CD4-positive, alpha-beta T cell treated with Interleukin-17A for 4 hours (primary cell): ENCODE results near the gene TTC28.
"Not testable (repeated sequence)": the region's sequence is repeated elsewhere in the genome, so short reads cannot be mapped to it uniquely, and the experiment has no call there.

Source experiments
- DNase-seq: peaks from one replicate; pipeline ENCODE4 v3.0.0-alpha.2; 2020; ENCODE audit warnings: mixed read lengths

Gene TTC28

DNA sequence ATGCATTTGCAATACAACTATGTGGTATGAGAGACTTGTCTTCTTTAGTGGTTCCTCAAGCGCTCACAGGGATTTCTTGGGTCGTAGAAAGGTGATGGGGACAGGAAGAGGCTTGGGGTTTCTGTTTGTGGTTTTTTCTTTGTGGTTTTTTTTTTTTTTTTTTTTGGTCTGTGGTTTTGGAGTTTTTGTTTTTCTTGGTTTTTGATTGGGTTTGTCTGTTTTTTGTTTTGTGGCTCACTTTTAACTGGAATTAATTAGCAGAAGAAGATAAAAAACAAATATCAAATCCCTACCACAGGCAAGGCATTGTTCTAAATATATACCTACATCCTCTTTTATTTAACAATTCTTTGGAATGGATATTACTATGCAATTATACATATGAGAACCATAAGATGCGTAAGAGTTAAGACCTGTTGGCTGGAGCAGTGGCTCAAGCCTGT is 5.5 kb downstream of the TTC28 start:
- DNase-seq: peak; percentile 50

DNA sequence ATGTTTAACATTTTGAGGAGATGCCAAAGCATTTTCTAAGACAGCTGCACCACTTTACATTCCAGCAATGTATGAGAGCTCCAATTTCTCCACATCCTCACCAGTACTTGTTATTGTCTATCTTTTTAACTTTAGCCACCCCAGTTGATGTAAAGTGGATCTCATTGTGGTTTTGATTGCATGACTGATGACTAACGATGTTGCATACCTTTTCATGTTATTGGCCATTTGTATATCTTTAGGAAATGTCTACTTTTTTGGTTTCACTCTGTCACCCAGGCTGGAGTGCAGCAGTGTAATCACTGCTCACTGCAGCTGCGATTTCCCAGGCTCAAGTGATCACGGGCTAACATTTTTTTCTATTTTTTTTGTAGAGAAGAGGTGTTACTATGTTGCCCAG is 8.9 kb downstream of the TTC28 start:
- DNase-seq: no peak

DNA sequence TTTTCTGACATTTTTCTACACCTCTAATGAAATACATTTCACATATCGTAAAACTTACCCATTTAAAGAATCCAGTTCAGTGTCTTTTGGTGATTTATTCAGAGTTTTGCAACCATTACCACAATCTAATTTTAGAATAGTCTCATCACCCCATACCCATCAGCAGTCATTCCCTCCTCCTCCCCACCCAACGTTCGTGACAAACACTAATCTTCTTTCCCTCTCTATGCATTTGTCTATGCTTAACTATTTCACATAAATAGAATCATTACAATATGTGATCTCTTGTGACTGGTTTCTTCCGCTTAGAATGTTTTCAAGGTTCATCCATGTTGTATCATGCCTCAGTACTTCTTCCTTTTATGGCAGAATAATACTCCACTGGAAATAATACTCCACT is 9.5 kb downstream of the TTC28 start:
- DNase-seq: no peak

DNA sequence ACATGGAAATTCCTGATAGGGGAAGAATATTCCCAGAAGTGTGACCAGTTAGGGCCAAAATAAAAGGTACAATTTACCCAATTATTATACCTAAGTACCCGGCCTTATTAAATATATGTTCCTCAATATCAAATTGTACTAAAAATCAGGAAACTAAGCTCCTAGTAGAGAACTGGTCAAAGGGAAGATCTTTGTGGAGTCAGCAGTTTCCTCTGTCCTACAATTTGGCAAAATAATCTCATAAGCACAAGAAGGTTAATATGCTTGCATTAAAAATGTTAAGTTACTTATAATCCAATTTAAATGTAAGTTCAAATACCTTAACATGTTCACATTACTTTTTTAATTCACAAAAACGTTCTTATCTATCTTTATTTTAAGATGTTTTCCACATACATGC is 10.3 kb downstream of the TTC28 start:
- DNase-seq: no peak

- not testable (repeated sequence) for DNase-seq
Observed at GRCh38 chr22:28663569-28663942, 16.1 kb downstream of the TTC28 start.

DNA sequence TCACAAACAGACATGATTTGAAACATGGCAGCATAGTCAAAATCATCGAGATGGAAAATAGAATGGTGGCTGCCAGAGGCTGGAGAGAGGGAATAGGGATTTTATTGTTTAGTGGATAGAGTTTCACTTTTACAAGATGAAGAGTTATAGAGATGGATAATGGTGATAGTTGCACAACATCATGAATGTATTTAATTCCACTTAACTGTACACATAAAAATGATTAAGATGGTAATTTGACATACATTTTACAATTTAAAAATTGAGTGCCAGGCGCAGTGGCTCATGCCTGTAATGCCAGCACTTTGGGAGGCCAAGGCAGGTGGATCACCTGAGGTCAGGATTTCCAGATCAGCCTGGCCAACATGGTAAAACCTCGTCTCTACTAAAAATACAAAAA is 21.2 kb downstream of the TTC28 start:
- DNase-seq: no peak

DNA sequence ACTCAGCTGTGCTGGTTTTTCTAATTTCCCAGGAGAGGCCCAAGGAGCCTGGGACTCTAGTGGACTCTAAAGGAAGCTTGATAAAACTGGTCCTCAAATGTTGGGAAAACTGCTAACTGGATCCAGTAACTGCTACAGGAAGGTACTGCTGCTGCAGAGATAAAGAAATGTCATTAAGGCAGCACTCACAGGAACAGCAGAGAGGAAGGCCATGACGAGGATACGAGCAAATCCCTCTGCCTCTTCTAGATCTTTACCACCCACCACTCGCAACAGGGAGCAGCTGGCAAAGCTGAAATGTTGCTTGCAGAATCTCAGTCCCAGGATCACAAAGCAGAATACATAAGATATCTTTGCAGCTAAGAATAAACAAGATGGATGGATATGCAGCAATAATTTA is 23.5 kb downstream of the TTC28 start:
- no peak for DNase-seq

DNA sequence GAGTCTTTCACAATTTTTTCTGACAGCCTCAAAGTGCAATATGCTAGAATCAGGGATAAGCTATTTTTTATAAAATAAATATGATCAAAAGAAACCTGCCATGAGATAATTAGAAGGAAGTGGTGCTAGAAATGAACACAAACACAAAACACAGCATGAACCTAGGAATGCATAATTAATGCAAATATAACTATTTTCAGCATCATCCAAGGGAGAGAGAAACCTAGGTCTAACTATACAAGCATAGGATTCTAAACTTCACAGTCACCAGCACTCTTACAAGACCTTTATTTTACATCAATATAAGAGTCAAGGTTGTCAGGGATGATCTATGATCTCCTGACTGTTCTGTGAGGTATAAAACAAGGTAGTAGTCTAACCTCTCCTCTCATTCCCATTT is 29.2 kb downstream of the TTC28 start:
- DNase-seq: no peak

DNA sequence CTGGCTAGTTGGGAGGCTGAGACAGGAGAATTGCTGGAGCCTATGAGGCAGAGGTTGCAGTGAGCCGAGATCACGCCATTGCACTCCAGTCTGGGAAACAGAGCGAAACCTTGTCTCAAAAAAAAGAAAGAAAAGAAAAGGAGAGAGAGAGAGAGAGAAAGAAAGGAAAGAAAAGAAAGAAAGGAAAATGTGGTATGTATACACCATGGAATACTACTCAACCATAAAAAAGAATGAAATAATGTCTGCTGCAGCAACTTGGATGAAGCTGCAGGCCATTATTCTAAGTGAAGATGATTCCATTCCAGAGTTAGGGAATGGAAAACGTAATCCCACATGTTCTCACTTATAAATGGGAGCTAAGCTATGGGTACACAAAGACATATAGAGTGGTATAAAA is 30.8 kb downstream of the TTC28 start:
- DNase-seq: no peak

DNA sequence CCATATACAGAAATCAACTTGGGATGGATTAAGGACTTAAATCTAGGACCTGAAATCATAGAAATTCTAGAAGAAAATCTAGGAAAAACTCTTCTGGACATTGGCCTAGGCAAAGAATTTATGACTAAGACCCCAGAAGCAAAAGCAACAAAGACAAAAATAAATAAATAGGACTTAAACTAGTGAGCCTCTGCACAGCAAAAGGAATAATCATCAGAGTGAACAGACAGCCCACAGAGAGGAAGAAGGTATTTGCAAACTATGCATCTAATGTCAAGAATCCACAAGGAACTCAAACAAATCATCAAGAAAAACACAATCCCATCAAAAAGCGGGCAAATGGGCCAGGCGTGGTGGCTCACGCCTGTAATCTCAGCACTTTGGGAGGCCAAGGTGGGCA is 32.4 kb downstream of the TTC28 start:
- no peak for DNase-seq

- DNase-seq: no peak
Observed at GRCh38 chr22:28639321-28639720, 40.3 kb downstream of the TTC28 start.

GRCh38 chr22:28637225-28637624 is 42.4 kb downstream of the TTC28 start:
- no peak for DNase-seq

DNA sequence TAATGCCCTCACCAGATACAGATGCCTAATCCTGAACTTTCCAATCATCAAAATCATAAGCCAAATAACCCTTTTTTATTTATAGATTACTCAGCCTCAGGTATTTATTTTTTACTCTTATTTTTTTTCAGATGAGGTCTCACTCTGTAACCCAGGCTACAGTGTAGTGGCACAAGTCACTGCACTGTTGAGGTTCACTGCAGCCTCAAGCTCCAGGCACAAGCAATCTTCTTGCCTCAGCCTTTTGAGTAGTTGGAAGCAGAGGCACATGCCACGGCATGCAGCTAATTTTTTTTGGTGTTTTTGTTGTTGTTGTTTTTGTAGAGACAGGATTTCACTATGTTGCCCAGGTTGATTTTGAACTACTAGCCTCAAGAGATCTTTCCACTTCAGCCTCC is 49.5 kb downstream of the TTC28 start:
- DNase-seq: no peak

DNA sequence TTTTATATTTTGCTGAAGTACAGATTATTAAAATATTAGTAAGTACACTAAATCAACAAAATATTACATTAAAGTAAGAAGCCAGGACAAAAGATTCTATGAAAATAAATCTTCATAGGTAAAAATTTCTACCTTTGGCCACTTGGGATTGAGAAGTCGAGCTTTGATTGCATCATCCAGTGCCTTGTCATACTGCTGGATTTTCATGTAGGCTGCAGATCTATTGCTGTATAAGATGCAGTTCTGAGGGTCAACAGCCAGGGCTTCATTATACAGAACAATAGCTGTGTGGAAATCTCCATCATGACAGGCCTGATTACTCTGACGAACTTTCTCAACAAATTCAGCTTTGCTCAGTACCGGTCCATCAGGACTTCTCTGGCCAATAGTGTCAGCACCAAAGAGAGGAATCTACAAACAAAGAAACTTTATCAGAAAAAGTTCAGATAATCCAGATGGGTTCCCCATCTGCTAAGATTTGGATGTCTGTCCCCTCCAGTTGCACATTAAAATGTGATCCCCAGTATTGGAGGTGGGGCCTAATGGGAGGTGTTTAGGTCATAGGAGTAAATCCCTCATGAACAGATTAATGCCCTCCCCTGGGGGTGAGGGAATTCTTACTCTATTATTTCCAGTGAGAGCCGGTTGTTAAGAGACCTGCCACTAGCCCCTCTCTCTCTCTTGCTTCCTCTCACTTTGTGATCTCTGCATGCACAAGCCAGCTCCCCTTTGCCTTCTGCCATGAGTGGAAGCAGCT is 50.0 kb downstream of the TTC28 start:
- DNase-seq: no peak

GRCh38 chr22:28628766-28629165 is 50.9 kb downstream of the TTC28 start:
- no peak for DNase-seq

DNA sequence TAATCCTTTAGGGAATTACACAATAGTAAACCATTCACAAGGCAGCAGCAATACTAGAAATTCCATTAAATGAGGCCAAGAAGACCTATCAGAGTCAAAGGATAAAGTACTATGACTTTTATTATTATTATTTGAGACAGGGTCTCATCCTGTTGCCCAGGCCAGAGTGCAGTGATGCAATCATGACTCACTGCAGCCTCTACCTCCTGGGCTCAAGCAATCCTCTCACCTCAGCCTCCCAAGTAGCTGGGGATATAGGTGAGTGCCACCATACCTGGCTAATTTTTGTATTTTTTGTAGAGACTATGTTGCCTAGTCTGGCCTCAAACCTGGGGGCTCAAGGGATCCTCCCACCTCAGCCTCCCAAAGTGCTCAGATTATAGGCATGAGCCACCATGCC is 51.8 kb downstream of the TTC28 start:
- no peak for DNase-seq

GRCh38 chr22:28620244-28620922 is 59.3 kb downstream of the TTC28 start:
- no peak for DNase-seq

DNA sequence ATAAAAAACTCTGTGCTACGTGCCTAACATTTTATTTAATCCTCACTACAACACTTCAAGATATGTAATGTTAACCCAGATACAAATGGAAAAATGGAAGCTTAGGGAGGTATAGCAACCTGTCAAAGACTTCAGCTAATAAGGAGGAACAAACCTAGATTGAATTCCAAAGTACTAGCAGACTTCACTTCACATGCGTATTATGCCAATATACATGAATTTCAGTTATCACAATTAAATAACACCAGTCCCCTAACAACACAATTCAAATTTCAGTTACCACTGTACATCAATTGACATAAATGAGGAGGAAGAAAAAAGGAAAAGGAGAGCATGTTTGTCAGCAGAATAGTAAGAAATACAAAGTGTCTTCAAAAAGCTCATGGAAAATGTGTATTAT is 60.4 kb downstream of the TTC28 start:
- no peak for DNase-seq

DNA sequence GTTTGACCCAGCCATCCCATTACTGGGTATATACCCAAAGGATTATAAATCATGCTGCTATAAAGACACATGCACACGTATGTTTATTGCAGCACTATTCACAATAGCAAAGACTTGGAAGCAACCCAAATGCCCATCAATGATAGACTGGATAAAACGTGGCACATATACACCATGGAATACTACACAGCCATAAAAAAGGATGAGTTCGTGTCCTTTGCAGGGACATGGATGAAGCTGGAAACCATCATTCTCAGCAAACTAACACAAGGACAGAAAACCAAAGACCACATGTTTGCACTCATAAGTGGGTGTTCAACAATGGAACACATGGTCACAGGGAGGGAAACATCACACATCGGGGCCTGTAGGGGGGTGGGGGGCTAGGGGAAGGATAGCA is 64.2 kb downstream of the TTC28 start:
- not testable (repeated sequence) for DNase-seq

GRCh38 chr22:28609921-28610320 is 69.7 kb downstream of the TTC28 start:
- DNase-seq: no peak

GRCh38 chr22:28608546-28608945 is 71.1 kb downstream of the TTC28 start:
- no peak for DNase-seq

- no peak for DNase-seq
Observed at GRCh38 chr22:28607795-28608194, 71.8 kb downstream of the TTC28 start.

DNA sequence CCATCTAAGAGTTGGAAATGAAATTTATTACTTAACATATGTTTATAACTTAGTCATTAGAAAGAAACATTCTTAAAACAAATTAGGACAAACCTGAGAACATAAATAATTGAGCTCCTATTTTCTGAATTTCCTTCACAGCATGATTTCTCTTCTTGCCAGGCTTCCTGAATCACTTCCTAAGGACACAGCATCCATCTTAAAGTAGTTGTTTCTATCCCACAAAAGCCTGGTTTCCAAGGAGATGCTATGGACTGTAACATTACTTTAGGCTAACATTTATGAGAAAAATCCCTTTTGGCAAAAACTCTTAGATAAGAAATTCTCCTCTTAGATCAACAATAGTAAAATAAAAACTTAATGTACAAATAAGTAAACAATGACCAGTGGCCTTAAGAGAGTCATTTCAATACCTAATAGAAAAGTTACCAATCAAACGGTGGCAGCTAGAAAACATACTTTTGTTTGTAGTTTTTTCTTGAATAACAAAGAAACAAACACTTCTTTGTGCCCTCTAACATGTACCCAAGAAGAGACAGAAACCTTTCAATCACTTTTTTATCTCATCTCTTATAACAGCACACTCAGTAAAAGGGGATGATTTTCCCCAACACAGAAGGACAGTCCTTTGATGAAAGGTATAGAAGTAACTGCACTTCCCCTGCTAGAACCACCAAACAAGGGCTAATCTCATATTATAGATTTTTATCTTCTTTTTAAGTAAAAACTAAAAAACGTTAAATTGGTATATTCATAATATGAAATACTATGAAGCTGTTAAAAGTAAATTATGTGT is 74.5 kb downstream of the TTC28 start:
- no peak for DNase-seq

- no peak for DNase-seq
Observed at GRCh38 chr22:28601915-28602314, 77.7 kb downstream of the TTC28 start.
